ENCODE data around the gene STAG3.
A peak's percentile ranks its signal among the peaks of the same experiment; 100 is the strongest.
"Not testable (repeated sequence)": the region's sequence is repeated elsewhere in the genome, so short reads cannot be mapped to it uniquely, and the experiment has no call there.

Gene STAG3

DNA sequence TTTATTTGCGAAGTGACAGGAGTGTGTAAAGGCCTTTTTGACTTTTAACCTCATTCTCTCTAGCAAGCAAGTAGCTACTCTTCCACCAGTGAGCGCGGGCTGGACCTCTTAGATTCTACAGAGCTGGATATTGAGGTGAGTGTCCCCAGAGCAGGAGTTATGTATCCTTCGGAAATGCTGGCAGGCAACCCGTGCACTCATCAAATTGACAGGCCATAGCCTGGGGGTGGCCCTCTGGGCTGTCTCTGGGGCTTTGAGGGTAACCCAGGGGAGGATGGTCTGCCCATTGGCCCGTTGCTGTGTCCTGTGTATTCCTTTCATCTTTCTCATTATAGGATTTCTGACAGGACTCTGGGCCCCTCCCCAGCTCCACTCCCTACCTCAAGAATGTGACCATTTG, 36.0 kb downstream of the STAG3 start:
- Histone ChIP-seq H2BK5ac (ENCODE audit: low read depth, low read length, poor library complexity) (no peak overlapping the region), H2AFZ (ENCODE audit: insufficient read depth, low read length, poor library complexity) (no peak overlapping the region), H4K8ac (ENCODE audit: low read depth, low read length) (no peak overlapping the region), H3K79me1 (ENCODE audit: low read length) (no peaks in the 10 kb centered on the region), H3K36me3 (ENCODE audit: control insufficient read depth in 1 of 2, insufficient read depth in 2 of 2, low read length in 2 of 2) (no peaks in the 10 kb centered on the region), H2BK12ac (ENCODE audit: low read length) (no peak overlapping the region), H3K9ac (ENCODE audit: low read length) (peak overlapping the region; percentile 33), H3K18ac (ENCODE audit: low read length) (no peak overlapping the region), H2AK5ac (ENCODE audit: low read length) (no peak overlapping the region), H3K4me1 (ENCODE audit: control insufficient read depth in 1 of 2, insufficient read depth in 2 of 2, low read length in 2 of 2) (peaks cover 0 to 2% of the 10 kb centered on the region in 2 experiments), H3K23ac (ENCODE audit: low read length) (no peak overlapping the region), H3K4me2 (ENCODE audit: low read length) (no peak overlapping the region), H3K27me3 (ENCODE audit: insufficient read depth, low read length) (no peaks in the 10 kb centered on the region), H2BK120ac (ENCODE audit: insufficient read depth, low read length, poor library complexity) (no peak overlapping the region), H3K79me2 (ENCODE audit: control insufficient read depth, insufficient read depth, low read length, poor library complexity) (no peaks in the 10 kb centered on the region), H4K12ac (ENCODE audit: low read depth, low read length) (no peak overlapping the region), H3K27ac (ENCODE audit: low read depth, low read length) (no peak overlapping the region), H3K4ac (ENCODE audit: low read depth, low read length) (no peak overlapping the region), H3K14ac (ENCODE audit: low read length) (no peak overlapping the region), H3K4me3 (ENCODE audit: low read depth, low read length) (no peak overlapping the region), H3K9me3 (ENCODE audit: insufficient read depth, low read depth, low read length) (no peaks in the 10 kb centered on the region), H4K91ac (ENCODE audit: low read depth, low read length) (no peak overlapping the region)
- DNase-seq, result peak in 1 of 2 donors; percentile 19
- WGBS (ENCODE audit: extremely low coverage, insufficient coverage, insufficient read length), result no CpG with 5 or more reads among the region's 6 CpGs

DNA sequence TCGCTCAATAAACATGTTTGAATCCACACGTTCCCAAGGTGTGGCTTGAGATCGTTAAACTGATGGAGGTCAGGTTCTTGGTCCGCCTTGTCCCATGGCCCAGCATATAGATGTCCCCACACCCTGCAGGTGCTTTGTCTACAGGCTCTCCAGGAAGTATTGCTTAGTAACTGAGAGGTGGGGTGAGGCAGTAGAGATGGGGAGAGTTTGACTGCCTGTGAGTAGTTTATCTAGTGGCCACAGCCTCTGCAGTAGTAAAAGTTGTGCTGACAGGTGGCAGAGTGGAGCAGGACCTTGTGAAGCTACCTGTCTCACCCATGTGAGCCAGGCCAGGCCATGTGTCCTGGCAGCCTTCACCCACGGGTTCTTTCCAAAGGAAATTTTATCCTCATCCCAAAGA, 36.6 kb downstream of the STAG3 start:
- H3K79me1 ChIP-seq (ENCODE audit: low read length); H3K27ac ChIP-seq (ENCODE audit: low read depth, low read length); H3K9ac ChIP-seq (ENCODE audit: low read length); H3K4me1 ChIP-seq (ENCODE audit: control insufficient read depth in 1 of 2, insufficient read depth in 2 of 2, low read length in 2 of 2); H3K23ac ChIP-seq (ENCODE audit: low read length); H2AK5ac ChIP-seq (ENCODE audit: low read length); H3K4me3 ChIP-seq (ENCODE audit: low read depth, low read length); H2BK120ac ChIP-seq (ENCODE audit: insufficient read depth, low read length, poor library complexity); H3K4ac ChIP-seq (ENCODE audit: low read depth, low read length); H3K9me3 ChIP-seq (ENCODE audit: insufficient read depth, low read depth, low read length); DNase-seq; H3K4me2 ChIP-seq (ENCODE audit: low read length); H2BK5ac ChIP-seq (ENCODE audit: low read depth, low read length, poor library complexity); H2BK12ac ChIP-seq (ENCODE audit: low read length); H3K36me3 ChIP-seq (ENCODE audit: control insufficient read depth in 1 of 2, insufficient read depth in 2 of 2, low read length in 2 of 2); H2AFZ ChIP-seq (ENCODE audit: insufficient read depth, low read length, poor library complexity); H3K18ac ChIP-seq (ENCODE audit: low read length); H3K27me3 ChIP-seq (ENCODE audit: insufficient read depth, low read length); H4K8ac ChIP-seq (ENCODE audit: low read depth, low read length); H4K91ac ChIP-seq (ENCODE audit: low read depth, low read length); H3K79me2 ChIP-seq (ENCODE audit: control insufficient read depth, insufficient read depth, low read length, poor library complexity); H3K14ac ChIP-seq (ENCODE audit: low read length); H4K12ac ChIP-seq (ENCODE audit: low read depth, low read length): not testable (repeated sequence)
- WGBS (ENCODE audit: extremely low coverage, insufficient coverage, insufficient read length), result no CpG with 5 or more reads among the region's 5 CpGs

DNA sequence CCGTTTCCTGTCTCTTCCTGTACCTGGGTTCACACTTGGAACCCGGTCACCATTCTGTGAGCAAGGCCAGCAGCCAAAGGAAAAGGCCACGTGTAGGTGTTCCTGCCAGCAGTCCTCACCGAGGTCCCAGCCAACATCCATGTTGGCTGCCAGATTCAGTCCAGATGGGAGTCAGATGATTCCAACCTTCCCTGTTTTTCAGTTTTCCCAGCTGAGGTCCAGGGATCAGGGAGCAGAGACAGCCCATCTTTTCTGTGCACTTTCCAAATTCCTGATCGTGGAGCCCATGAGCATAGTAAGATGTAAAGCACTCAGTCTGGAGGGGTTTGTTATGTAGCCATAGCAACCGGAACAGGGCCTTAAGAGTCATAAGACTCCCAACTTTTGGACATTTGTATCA, 38.2 kb downstream of the STAG3 start:
- H3K79me2 ChIP-seq (ENCODE audit: control insufficient read depth, insufficient read depth, low read length, poor library complexity), result no peaks in the 10 kb centered on the region
- no peak overlapping the region for H4K91ac ChIP-seq (ENCODE audit: low read depth, low read length)
- no peak overlapping the region for H2BK12ac ChIP-seq (ENCODE audit: low read length)
- no CpG with 5 or more reads among the region's 6 CpGs for WGBS (ENCODE audit: extremely low coverage, insufficient coverage, insufficient read length)
- H3K14ac ChIP-seq (ENCODE audit: low read length), result no peak overlapping the region
- H2BK5ac ChIP-seq (ENCODE audit: low read depth, low read length, poor library complexity), result no peak overlapping the region
- no peaks in the 10 kb centered on the region for H3K27me3 ChIP-seq (ENCODE audit: insufficient read depth, low read length)
- H3K79me1 ChIP-seq (ENCODE audit: low read length), result no peaks in the 10 kb centered on the region
- peaks cover 1 to 3% of the 10 kb centered on the region in 2 experiments for H3K36me3 ChIP-seq (ENCODE audit: control insufficient read depth in 1 of 2, insufficient read depth in 2 of 2, low read length in 2 of 2)
- no peak overlapping the region for H4K8ac ChIP-seq (ENCODE audit: low read depth, low read length)
- H2AFZ ChIP-seq (ENCODE audit: insufficient read depth, low read length, poor library complexity), result no peak overlapping the region
- H3K9me3 ChIP-seq (ENCODE audit: insufficient read depth, low read depth, low read length), result no peaks in the 10 kb centered on the region
- no peak for DNase-seq
- no peak overlapping the region for H3K23ac ChIP-seq (ENCODE audit: low read length)
- H3K18ac ChIP-seq (ENCODE audit: low read length), result no peak overlapping the region
- H3K4me1 ChIP-seq (ENCODE audit: control insufficient read depth in 1 of 2, insufficient read depth in 2 of 2, low read length in 2 of 2), result peaks cover 0 to 2% of the 10 kb centered on the region in 2 experiments
- no peak overlapping the region for H3K4me3 ChIP-seq (ENCODE audit: low read depth, low read length)
- no peak overlapping the region for H2BK120ac ChIP-seq (ENCODE audit: insufficient read depth, low read length, poor library complexity)
- H3K27ac ChIP-seq (ENCODE audit: low read depth, low read length), result no peak overlapping the region
- no peak overlapping the region for H3K4ac ChIP-seq (ENCODE audit: low read depth, low read length)
- H2AK5ac ChIP-seq (ENCODE audit: low read length), result no peak overlapping the region
- H3K9ac ChIP-seq (ENCODE audit: low read length), result no peak overlapping the region
- no peak overlapping the region for H3K4me2 ChIP-seq (ENCODE audit: low read length)
- H4K12ac ChIP-seq (ENCODE audit: low read depth, low read length), result no peak overlapping the region

DNA sequence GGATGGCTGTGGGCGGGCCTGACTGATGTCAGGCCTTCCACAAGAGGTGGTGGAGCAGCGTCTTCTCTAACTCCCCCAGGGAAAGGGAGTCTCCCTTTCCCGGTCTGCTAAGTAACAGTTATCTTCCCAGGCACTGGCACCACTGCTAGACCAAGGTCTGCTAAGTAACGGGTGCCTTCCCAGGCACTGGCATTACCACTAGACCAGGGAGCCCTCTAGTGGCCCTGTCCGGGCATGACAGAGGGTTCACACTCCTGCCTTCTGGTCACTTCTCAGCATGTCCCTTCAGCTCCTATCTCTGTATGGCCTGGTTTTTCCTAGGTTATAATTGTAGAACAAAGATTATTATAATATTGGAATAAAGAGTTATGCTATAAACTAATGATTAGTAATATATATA, 40.2 kb downstream of the STAG3 start:
- not testable (repeated sequence) for H3K4me2 ChIP-seq (ENCODE audit: low read length); H3K79me1 ChIP-seq (ENCODE audit: low read length); H4K8ac ChIP-seq (ENCODE audit: low read depth, low read length); H2BK120ac ChIP-seq (ENCODE audit: insufficient read depth, low read length, poor library complexity); H4K91ac ChIP-seq (ENCODE audit: low read depth, low read length); H3K9ac ChIP-seq (ENCODE audit: low read length); H2BK5ac ChIP-seq (ENCODE audit: low read depth, low read length, poor library complexity); H3K18ac ChIP-seq (ENCODE audit: low read length); H3K14ac ChIP-seq (ENCODE audit: low read length); H3K4ac ChIP-seq (ENCODE audit: low read depth, low read length); H2AFZ ChIP-seq (ENCODE audit: insufficient read depth, low read length, poor library complexity); H2BK12ac ChIP-seq (ENCODE audit: low read length); H3K23ac ChIP-seq (ENCODE audit: low read length); H2AK5ac ChIP-seq (ENCODE audit: low read length); H3K27me3 ChIP-seq (ENCODE audit: insufficient read depth, low read length); H4K12ac ChIP-seq (ENCODE audit: low read depth, low read length); H3K4me1 ChIP-seq (ENCODE audit: control insufficient read depth in 1 of 2, insufficient read depth in 2 of 2, low read length in 2 of 2); H3K4me3 ChIP-seq (ENCODE audit: low read depth, low read length); H3K79me2 ChIP-seq (ENCODE audit: control insufficient read depth, insufficient read depth, low read length, poor library complexity); H3K9me3 ChIP-seq (ENCODE audit: insufficient read depth, low read depth, low read length); H3K27ac ChIP-seq (ENCODE audit: low read depth, low read length)
- H3K36me3 ChIP-seq (ENCODE audit: control insufficient read depth in 1 of 2, insufficient read depth in 2 of 2, low read length in 2 of 2), result peaks cover 8 to 15% of the 10 kb centered on the region in 2 experiments
- DNase-seq, result peak in 1 of 2 donors; percentile 43
- WGBS (ENCODE audit: extremely low coverage, insufficient coverage, insufficient read length), result no CpG with 5 or more reads among the region's 5 CpGs

All from trophoblast cell (in vitro differentiated cells and primary cell).